Frontal cortex (tissue), 4 donors: ENCODE data around the gene CTSE. TPM values are rescaled to one million over a fixed set of nuclear protein-coding genes. Genes with fewer than 3 reads are reported as not detected.
"Not testable (repeated sequence)": the region's sequence is repeated elsewhere in the genome, so short reads cannot be mapped to it uniquely, and the experiment has no call there.

Experiments used
- DNase-seq, 2 donors: peaks; one replicate each; pipeline ENCODE4 v3.0.0; 2012; ENCODE audit warnings: low spot score in 2 of 2
- FAIRE-seq: peaks from 2 replicates; lab custom pipeline; 2012; peaks lifted over from hg19 to GRCh38; lab: Jason Lieb, UNC
- total RNA-seq: library from RNA; depleted of rRNA; stranded (reverse); fragments of >200 nt; gene quantifications from one replicate; pipeline ENCODE4 v1.2.3, GENCODE V29; 2014
- donor health status: control.
- donor health status: control.
- donor health status: control.

Gene CTSE
- total RNA-seq, 1 donor from 2014 or later: not detected

DNA sequence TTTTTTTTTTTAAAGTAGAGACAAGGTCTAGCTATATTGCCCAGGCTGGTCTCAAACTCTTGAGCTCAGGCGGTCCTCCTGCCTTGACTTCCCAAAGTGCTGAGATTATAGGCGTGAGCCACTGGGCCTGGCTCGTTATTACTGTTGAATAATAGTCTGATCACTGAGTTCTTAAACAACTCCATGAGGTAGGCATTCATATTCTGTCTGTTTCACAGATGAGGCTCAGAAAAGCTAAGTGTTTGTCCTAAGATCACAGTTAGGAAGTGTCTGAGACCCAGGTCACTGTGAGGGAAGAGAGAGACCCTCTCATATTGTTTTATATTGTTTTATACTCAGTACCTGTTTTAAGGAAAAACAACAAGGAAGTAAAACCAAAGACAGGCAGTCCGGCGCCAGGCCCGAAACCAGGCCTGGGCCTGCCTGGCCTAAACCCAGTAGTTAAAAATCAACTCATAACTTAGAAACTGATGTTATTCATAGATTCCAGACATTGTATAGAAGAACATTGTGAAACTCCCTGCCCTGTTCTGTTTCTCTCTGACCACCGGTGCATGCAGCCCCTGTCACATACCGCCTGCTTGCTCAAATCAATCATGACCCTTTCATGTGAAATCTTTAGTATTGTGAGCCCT, 28.7 kb upstream of the CTSE start:
- FAIRE-seq, DNase-seq: not testable (repeated sequence)

DNA sequence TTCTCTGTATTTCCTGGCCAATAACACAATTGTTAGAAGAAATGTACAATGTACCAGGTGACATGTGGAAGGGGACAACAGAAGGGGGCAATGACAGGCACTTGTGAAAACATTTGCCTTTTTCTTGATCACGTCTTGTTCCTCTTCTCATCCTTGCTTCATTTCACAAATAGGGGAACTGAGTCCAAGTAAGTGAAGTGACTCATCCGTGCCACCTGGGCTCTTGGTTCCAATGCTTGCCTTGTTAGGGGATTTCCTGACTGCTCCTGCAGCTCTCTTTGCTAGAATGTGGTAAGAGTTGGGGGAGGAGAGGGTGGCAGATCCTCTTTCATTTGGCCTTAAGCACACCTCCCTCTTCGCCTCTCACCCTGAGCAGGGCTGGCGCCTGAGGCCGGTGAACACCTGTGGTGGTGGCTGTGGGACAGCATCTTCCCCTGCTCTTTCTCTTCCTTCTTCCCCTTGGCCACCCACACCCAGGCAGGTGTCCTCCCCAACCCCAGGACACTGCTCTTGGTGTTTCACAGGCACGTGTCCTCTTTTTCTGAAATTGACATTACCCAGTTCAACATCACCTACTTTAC, 27.1 kb upstream of the CTSE start:
- no peak for FAIRE-seq
- DNase-seq: no peak

DNA sequence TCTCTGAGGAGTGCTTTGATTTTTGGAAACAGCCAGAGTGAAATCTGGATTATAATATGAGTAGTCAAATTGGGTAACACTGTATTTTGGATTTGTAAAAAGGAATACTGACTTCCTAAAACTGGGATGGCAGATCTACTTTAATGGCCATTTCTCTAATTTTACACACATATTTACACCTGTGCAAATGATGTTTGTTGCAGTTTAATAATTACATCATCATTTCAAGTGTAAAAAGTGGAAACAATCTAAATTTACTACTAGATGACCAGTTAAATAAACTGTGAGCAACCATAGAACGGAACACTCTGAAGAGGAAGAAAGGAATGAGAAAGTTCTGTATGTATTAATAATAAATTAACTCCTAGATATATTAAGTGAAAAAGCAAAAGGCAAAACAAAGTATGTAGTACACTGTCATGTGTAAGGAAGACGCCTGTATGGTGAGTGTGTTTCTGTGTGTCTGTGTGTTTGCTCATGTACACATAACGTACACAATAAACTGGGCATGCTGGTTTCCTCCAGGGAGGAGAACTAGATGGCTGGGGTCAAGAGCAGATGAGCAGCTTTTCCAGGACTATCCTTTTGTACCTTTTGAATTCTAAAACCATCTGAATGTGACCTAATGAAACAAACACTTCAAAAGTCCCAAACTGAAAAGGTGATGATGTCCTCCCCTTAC, 26.4 kb upstream of the CTSE start:
- FAIRE-seq (no peak), DNase-seq (no peak)

DNA sequence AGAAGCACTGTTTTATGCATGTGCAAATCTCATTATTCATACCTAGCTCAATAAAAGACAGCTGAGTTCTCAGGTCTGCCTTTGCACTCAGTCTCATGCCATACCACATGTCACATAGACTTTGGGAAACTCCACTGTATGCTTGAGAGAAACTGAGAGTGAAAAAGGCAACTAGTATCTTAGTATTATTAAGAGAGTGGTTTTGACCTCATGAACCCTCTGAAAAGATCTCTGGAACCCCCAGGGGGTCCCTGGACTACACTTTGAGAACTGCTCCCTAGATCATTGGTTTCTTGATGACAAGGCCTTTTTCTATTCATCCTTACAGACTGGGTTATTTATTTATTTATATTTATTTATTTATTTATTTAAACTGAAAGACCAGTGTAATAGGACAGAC, 25.6 kb upstream of the CTSE start:
- DNase-seq (no peak), FAIRE-seq (no peak)

DNA sequence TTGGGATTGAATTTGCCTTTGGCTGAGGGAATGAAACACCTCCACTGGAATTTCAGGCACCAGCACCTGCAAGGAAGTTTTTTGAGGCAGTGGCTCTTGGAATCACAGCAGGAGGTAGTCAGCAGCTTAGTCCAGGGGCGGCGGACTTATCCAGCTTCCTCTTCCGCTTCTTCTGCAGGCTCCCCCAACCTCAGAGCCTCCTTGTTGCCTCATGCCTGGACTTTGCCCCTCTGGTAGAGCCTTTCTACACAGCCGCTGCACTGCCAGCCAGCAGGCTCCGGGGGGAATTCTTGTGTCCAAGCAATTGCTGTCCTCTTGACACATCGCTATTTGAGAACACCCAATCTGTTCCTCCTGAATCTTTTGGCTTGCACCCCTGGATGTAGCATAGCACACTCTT, 24.9 kb upstream of the CTSE start:
- no peak for FAIRE-seq

DNA sequence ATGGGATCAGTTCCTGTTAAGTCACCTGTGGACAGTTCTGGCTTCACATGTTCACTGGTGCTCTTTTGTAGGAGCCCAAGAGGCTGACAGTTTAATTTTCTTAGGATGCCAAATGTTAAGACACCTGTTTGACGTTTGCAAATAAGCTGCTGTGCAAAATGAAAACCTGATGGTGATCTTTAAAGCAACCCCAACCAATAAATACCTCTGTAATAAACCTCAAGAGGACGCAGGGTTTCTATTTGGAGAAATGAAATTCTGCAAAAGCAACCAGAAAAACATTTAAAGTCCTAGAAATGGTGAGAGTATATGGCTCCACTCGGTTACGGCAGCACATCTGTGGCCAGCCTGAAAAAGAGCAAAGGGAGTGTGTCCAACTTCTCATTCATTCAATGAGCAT, 23.6 kb upstream of the CTSE start:
- DNase-seq: no peak
- FAIRE-seq: no peak

More for the DNA sequence above, 24.9 kb upstream of the CTSE start:
- no peak for DNase-seq

DNA sequence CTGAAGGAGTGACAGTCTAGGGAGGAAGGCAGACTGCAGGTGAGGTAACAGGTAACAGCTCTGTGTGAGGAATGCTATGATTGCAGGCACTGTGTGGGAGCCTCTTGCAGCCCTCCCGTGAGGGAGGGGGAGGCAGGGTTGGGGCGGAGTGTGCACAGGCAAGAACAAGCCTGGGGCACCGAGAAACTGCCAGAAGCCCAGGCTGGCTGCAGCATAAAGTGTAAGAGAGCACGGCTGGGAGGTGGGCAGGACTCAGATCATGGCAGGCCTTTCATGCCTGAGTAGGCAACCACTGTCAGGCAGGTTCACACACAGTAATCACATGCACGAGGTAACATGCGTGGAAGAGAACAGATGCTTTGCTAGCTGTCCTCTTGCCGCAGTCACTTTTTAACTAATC, 17.9 kb upstream of the CTSE start:
- FAIRE-seq (no peak), DNase-seq (no peak)

DNA sequence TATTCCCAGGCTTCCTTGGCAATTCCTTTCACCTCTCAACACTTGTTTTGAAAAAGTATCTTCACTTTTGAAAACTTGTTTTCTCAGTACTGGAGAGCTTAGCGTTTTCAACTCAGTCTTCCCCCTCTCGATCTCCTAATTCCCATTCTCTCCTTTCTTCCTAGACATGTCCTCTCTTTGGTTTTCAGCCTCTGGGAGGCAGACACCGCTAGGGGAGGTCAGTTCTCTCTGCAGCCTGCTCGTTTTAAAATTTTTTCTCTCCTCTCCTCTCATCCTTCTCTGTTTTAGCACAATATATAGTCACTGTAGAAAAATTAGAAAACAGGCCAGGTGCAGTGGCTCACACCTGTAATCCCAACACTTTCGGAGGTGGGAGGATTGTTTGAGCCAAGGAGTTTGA, 16.6 kb upstream of the CTSE start:
- FAIRE-seq (no peak), DNase-seq (no peak)

DNA sequence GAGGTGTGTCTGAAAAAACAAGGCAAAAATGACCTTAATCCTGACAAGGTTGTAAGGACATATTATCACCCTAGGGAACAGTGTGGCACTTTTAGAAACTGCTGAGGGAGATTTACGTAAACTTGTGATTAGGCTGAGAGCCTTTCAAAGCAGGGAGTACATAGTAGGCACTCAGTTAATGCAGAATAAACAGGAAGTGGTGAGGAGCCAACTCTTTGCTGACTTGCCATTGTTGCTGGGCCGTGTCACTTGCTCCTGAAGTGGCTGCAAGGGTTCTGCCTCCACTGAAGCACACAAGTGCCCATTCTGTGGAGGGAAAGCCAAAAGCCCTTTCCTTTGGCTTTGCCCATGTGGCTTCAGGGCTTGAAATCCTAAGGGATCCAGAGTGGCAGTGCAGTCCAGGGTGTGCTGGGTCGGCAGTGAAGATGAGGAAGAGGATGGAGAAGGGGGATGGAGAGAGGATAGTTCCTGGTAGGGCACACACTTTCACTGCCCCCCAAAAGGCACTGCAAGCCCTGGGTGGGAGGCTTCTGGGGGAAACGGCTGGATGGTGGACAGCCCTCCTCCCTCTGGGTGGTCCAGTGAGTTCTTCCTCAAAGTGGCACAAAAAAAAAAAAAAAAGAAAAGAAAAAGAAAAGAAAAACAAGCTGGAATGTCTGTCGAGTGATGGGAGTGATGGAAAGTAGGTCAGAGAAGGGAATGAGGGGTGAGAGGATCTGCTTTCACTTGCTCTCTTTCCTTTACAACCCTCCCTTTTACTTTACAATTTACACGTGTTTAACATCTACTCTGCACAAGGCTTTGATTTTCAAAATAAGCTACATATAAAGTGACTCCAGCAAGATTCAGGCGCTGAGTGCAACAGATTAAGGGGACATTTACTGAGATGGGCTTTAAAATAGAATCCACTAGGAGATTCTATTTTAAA, 15.6 kb upstream of the CTSE start:
- FAIRE-seq: no peak
- no peak for DNase-seq

DNA sequence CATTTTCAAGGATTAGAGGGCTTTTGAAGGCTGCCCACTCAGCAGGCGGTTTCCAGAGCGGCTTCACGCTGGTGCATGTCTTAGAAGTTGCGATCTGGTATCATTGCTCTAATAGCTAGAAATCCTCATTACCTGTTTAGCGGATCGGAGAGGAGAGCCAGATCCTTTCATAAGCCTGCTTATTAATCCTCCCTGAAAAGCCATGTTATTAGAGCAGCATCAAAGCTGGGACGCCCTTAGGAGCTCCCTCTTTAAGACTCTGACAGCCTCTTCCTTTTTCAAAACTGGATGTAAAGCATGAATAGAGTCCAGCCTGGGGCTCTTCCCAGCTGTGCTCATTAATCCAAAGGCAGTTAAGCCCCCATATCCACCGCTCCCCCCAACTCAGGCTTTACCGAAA, 13.9 kb upstream of the CTSE start:
- DNase-seq (no peak), FAIRE-seq (no peak)

DNA sequence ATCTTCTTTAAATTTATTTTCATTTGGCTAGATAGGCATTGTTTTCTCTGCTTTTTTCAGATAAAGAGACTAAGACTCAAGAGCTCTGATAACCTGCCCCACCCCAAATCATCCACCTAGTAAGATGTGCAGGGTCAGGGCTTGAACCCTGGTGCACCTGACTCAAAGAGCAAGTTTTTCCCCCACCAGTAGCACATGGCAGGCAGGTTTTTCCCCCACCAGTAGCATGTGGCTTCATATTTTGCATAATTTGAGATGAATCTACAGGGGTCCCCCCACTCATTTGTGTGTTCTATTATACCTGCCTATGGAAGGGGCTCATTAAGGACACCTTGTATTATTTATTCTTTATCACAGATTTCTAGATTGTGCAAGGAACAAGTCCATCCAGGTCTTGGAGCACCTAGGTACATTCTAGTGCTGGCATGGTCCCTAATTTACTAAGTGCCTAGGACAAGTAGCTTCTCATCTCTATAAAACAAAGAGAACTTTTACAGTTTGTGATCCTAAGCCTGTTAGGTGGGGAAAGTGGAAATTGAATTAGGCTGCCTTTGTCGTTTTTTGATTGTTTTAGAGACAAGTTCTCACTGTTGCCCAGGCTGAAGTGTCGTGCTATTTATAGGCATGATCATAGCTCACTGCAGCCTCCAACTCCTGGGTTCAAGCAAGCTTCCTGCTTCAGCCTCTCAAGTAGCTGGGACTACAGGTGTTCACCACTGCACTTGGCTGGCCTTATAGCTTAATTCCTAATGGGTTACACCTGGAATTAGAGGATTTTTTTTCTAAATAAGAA, 13.2 kb upstream of the CTSE start:
- no peak for FAIRE-seq
- DNase-seq: no peak

DNA sequence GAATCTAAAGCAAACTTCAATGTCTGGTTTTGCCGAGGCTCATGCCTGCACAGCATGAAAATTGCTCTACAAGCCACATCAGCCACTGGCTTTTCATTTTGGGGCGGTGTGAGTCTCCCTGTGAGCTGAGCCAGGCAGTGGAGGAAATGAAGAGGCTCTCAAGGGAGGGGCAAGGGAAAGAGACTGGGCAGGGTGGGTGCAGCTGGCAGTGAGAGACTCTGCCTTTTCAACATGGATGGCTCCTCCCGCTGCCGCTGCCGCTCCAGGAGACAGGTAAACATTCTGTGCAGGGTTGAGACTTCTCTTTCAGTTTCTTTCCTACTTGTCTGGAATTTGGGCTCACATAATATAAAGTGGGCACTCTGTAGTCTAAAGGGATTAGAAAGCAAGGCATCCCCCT, 11.3 kb upstream of the CTSE start:
- FAIRE-seq (no peak), DNase-seq (no peak)

DNA sequence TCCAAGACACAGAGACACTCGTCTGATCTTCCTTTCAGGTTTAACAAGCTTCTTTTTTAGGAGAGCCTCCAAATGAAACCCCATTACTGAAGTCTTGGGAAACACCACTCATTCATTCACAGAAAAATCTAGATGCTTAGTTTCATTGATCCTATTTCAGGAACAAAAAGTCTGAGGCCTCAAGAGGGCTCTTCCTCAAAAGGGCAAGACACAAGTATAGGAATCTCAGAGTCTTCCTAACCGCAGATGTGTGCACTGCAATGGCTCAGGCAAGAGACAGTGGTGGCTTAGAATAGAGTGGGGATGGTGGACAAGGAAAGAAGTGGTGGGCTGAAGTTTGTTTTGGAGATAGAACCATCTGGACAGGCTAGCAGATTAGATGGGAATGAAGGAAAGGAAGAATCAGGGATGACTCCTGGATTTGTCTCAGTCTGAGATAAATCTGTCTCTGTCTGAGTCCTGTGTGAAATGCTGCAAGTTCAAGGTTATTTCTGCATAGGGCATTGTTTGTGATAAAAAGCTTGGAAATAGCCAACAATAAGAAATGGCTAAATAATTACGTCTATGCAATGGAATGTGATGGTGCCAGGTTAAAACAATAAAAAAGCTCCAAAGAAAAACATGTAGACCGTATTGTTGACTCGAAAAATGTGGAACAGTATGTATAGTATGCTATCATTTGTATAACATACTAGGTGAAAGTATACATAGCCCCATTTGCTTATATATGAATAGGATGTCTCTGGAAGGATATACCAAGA, 8.9 kb upstream of the CTSE start:
- DNase-seq (no peak), FAIRE-seq (no peak)

DNA sequence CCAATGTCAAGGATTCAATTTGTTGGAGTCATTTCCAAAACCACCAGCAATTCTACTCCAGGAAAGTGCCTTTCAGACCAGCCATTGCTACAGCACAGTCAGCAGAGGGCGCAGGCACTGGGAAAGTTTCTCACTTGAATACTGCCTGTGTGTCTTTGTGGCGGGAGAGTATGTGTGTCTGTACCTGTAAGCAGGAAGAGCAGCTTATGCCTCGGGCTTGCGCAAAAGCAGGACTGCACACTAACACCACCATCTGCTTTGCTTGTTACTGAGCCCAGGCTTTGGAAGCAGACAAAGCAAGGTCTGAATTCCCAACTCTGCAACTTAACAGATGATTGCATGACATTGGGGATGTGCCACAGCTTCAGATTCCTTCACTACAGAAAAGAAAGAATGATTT, 7.0 kb upstream of the CTSE start:
- DNase-seq (peak in 1 of 2 donors; percentile 38), FAIRE-seq (no peak)

DNA sequence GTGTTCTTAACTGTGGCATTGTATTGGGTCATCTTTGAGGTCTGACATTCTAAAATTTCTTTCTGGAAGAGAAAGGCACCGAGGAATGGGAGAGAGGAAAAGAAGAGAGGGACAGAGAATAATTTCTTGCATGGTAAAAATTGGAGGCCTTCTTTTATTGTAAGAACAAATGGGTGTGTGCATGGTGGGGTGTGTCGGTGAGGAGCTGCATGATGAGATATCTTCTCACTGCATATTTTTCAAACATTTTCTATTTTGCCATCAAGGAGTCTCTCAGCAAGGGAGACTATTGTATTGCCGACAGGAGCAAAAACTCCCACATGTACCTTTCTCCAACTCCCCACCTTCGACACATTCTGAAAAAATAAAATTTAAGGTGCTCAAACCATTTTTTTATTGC, 6.5 kb upstream of the CTSE start:
- DNase-seq (no peak), FAIRE-seq (no peak)

DNA sequence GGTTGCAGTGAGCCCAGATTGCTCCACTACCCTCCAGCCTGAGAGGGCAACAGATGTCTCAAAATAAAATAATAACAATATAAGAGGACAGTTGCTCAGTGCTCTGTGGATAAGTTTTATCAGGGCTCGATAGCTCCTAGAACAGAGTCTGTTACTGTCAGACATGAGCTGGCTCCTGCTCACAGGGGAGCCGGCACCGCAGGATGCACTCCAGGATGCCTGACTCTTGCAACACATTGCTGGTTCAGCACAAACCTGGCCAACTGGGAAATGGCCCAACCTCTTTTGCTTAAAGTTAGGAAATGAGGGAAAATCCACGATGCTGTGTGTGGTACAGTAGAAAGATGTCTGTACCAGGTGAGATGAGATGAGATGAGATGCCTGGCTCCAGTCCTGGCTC, 5.8 kb upstream of the CTSE start:
- DNase-seq: no peak
- no peak for FAIRE-seq

DNA sequence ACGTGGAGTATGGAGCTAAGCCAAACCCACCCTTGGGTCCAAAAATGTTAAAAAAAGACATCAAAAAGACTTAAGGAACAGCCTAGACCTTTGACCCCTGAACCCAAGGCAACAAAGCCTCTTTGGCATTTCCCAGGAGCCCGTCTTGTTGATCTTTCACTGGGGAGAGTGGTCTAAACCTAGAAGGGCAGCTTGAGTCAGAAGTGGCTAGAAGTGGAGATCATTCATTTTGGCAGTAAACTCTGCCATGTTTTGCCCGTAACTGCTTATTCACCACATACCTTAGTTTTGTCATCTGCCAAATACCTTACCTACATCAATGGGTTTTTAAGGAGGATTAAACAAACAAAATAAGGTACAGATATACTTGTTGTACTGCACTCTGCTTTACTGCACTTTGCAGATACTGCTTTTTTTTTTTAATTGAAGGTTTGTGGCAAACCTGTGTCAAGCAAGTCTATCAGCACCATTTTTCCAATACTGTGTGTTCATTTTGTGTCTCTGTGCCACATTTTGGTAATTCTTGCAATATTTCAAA, 1.7 kb upstream of the CTSE start:
- FAIRE-seq: no peak
- DNase-seq: no peak

DNA sequence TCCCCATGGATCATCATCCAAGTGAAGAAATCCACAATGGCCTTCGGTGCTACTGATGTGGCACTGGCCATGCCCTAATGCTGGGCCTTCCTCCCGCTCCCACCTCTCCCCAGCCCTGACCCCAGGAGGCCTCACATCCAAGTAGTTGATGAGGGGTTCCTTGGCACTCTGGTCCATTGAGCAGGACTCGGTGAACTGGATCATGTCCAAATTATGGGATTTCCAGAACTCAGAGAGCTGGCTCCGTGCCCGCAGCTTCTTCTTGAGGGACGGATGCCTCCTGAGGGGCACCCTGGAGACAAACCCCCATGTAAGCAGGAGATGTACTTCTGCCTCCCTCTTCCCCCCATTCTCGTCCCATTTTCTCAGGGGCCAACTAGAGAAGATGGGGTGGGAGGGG, 929 bp downstream of the CTSE start:
- DNase-seq (no peak), FAIRE-seq (no peak)
